Naive B cell (primary cell): Measurements from ENCODE around the gene KIN. TPM values are rescaled to one million over a fixed set of nuclear protein-coding genes. Genes with fewer than 3 reads are reported as not detected.
A peak's percentile ranks its signal among the peaks of the same experiment; 100 is the strongest.
"Not testable (repeated sequence)": the region's sequence is repeated elsewhere in the genome, so short reads cannot be mapped to it uniquely, and the experiment has no call there.

Experiments
- ATAC-seq, 2 donors: fragments of 150-1000 bp; cut with Tn5 transposase; 2 replicates each; pipeline ENCODE4 v1.10.0; 2021; ENCODE audit warnings: low read depth in 2 of 2, mild to moderate bottlenecking in 2 of 2, moderate library complexity in 2 of 2
- DNase-seq: peaks from one replicate; pipeline ENCODE4 v3.0.0; 2022
- H3K27ac Mint-ChIP-seq, 6 donors: one replicate each; pipeline ENCODE4 v1.8.0; 2020 to 2022; ENCODE audit warnings: mild to moderate bottlenecking in 6 of 6, mixed read lengths in 6 of 6, moderate library complexity in 5 of 6, inconsistent platforms in 2 of 6
- H3K27me3 Mint-ChIP-seq, 3 donors: one replicate each; pipeline ENCODE4 v1.8.0; 2021 to 2022; ENCODE audit warnings: mixed read lengths in 3 of 3, mild to moderate bottlenecking in 1 of 3
- H3K36me3 Mint-ChIP-seq, 2 donors: one replicate each; pipeline ENCODE4 v1.8.0; 2020 to 2022; ENCODE audit warnings: mixed read lengths in 2 of 2, inconsistent platforms in 1 of 2, mild to moderate bottlenecking in 1 of 2
- H3K4me1 Mint-ChIP-seq, 3 donors: one replicate each; pipeline ENCODE4 v1.8.0; 2020 to 2022; ENCODE audit warnings: mixed read lengths in 3 of 3, inconsistent platforms in 1 of 3, mild to moderate bottlenecking in 1 of 3, moderate library complexity in 1 of 3
- H3K4me3 Mint-ChIP-seq, 8 donors: one replicate each; pipeline ENCODE4 v1.8.0; 2020 to 2022; ENCODE audit warnings: mild to moderate bottlenecking in 8 of 8, mixed read lengths in 8 of 8, moderate library complexity in 8 of 8, inconsistent platforms in 2 of 8
- H3K9me3 Mint-ChIP-seq, 7 donors: one replicate each; pipeline ENCODE4 v1.8.0; 2020 to 2022; ENCODE audit warnings: mixed read lengths in 7 of 7, mild to moderate bottlenecking in 5 of 7, inconsistent platforms in 2 of 7, moderate library complexity in 1 of 7
- polyA plus RNA-seq, 6 donors: library from polyadenylated mRNA; unstranded; fragments of 300-500 nt; fragmentation: Illumina TruSeq; gene quantifications; one replicate each; pipeline ENCODE4 v1.2.3, GENCODE V29; 2021; ENCODE audit warnings: low read depth in 6 of 6

KIN gene
- polyA plus RNA-seq, 6 donors from 2014 or later = 5.3 to 17.9 (median 6.0) TPM

- no peak overlapping the region for H3K4me3 Mint-ChIP-seq
- no peak overlapping the region for H3K27ac Mint-ChIP-seq
- no peaks in the 10 kb centered on the region for H3K9me3 Mint-ChIP-seq
- H3K27me3 Mint-ChIP-seq = no peaks in the 10 kb centered on the region
- H3K36me3 Mint-ChIP-seq = peaks cover 19 to 24% of the 10 kb centered on the region in 2 donors
- H3K4me1 Mint-ChIP-seq = no peaks in the 10 kb centered on the region
- DNase-seq (no peak), ATAC-seq (no peak)
Observed at GRCh38 chr10:7750222-7750621, 37.6 kb downstream of the KIN start.

- H3K27me3 Mint-ChIP-seq = not testable (repeated sequence)
Observed at GRCh38 chr10:7748637-7749036, 39.2 kb downstream of the KIN start.

GRCh38 chr10:7744307-7744706 lies 43.5 kb downstream of the KIN start:
- no peaks in the 10 kb centered on the region for H3K4me1 Mint-ChIP-seq
- H3K9me3 Mint-ChIP-seq = no peaks in the 10 kb centered on the region
- DNase-seq = no peak
- H3K36me3 Mint-ChIP-seq = no peaks in the 10 kb centered on the region
- H3K27me3 Mint-ChIP-seq = no peaks in the 10 kb centered on the region
- H3K4me3 Mint-ChIP-seq = no peak overlapping the region
- H3K27ac Mint-ChIP-seq = no peak overlapping the region
- ATAC-seq = no peak

More at GRCh38 chr10:7748637-7749036, 39.2 kb downstream of the KIN start:
- H3K36me3 Mint-ChIP-seq = peaks cover 11 to 19% of the 10 kb centered on the region in 2 donors
- not testable (repeated sequence) for H3K4me1 Mint-ChIP-seq, H3K9me3 Mint-ChIP-seq, DNase-seq, ATAC-seq, H3K27ac Mint-ChIP-seq
- H3K4me3 Mint-ChIP-seq = peak overlapping the region in 1 of 8 donors; percentile 60

- no peaks in the 10 kb centered on the region for H3K9me3 Mint-ChIP-seq
- H3K4me1 Mint-ChIP-seq = no peaks in the 10 kb centered on the region
- H3K27ac Mint-ChIP-seq = no peak overlapping the region
- no peaks in the 10 kb centered on the region for H3K36me3 Mint-ChIP-seq
- peaks cover 0 to under 1% (median 0%) of the 10 kb centered on the region in 3 donors for H3K27me3 Mint-ChIP-seq
- DNase-seq (no peak), ATAC-seq (no peak)
- H3K4me3 Mint-ChIP-seq = no peak overlapping the region
Observed at GRCh38 chr10:7738536-7739407, 49.0 kb downstream of the KIN start.

- H3K27me3 Mint-ChIP-seq = peaks cover 6 to 23% (median 19%) of the 10 kb centered on the region in 3 donors
- no peaks in the 10 kb centered on the region for H3K36me3 Mint-ChIP-seq
- DNase-seq (no peak), ATAC-seq (no peak)
- no peaks in the 10 kb centered on the region for H3K4me1 Mint-ChIP-seq
- H3K9me3 Mint-ChIP-seq = no peaks in the 10 kb centered on the region
- H3K27ac Mint-ChIP-seq = no peak overlapping the region
- no peak overlapping the region for H3K4me3 Mint-ChIP-seq
Observed at GRCh38 chr10:7734821-7735220, 53.0 kb downstream of the KIN start.

- ATAC-seq (no peak), DNase-seq (no peak)
- Mint-ChIP-seq H3K36me3 (peaks cover 0 to 5% of the 10 kb centered on the region in 2 donors), H3K9me3 (peaks cover 0 to 4% (median 0%) of the 10 kb centered on the region in 7 donors), H3K4me1 (no peaks in the 10 kb centered on the region), H3K4me3 (peak overlapping the region in 1 of 8 donors; percentile 17), H3K27ac (no peak overlapping the region), H3K27me3 (peaks cover 14 to 29% (median 25%) of the 10 kb centered on the region in 3 donors)
Observed at GRCh38 chr10:7722927-7723529, 64.8 kb downstream of the KIN start.

GRCh38 chr10:7720478-7720877 lies 67.3 kb downstream of the KIN start:
- Mint-ChIP-seq H3K27me3 (peaks cover 20 to 44% (median 40%) of the 10 kb centered on the region in 3 donors), H3K9me3 (peaks cover 0 to 4% (median 0%) of the 10 kb centered on the region in 7 donors), H3K36me3 (peaks cover 0 to 5% of the 10 kb centered on the region in 2 donors), H3K4me1 (no peaks in the 10 kb centered on the region), H3K4me3 (no peak overlapping the region), H3K27ac (no peak overlapping the region)
- DNase-seq (no peak), ATAC-seq (no peak)

- Mint-ChIP-seq H3K4me3 (no peak overlapping the region), H3K36me3 (peaks cover 0 to 5% of the 10 kb centered on the region in 2 donors), H3K27me3 (peaks cover 20 to 55% (median 45%) of the 10 kb centered on the region in 3 donors), H3K27ac (no peak overlapping the region), H3K4me1 (no peaks in the 10 kb centered on the region), H3K9me3 (peaks cover 0 to 4% (median 0%) of the 10 kb centered on the region in 7 donors)
- ATAC-seq (no peak), DNase-seq (no peak)
Observed at GRCh38 chr10:7718685-7719084, 69.1 kb downstream of the KIN start.

GRCh38 chr10:7717767-7718166 lies 70.0 kb downstream of the KIN start:
- no peaks in the 10 kb centered on the region for H3K4me1 Mint-ChIP-seq
- peaks cover 22 to 53% (median 38%) of the 10 kb centered on the region in 3 donors for H3K27me3 Mint-ChIP-seq
- H3K4me3 Mint-ChIP-seq = no peak overlapping the region
- ATAC-seq (no peak), DNase-seq (no peak)
- H3K9me3 Mint-ChIP-seq = peaks cover 0 to 1% (median 0%) of the 10 kb centered on the region in 7 donors
- peaks cover 0 to 2% of the 10 kb centered on the region in 2 donors for H3K36me3 Mint-ChIP-seq
- no peak overlapping the region for H3K27ac Mint-ChIP-seq

GRCh38 chr10:7715515-7715914 lies 72.3 kb downstream of the KIN start:
- H3K4me1 Mint-ChIP-seq = no peaks in the 10 kb centered on the region
- no peak overlapping the region for H3K27ac Mint-ChIP-seq
- H3K9me3 Mint-ChIP-seq = peaks cover 0 to 5% (median 0%) of the 10 kb centered on the region in 7 donors
- no peaks in the 10 kb centered on the region for H3K36me3 Mint-ChIP-seq
- H3K4me3 Mint-ChIP-seq = peak overlapping the region in 1 of 8 donors; percentile 21
- DNase-seq = no peak
- H3K27me3 Mint-ChIP-seq = peaks cover 18 to 65% (median 39%) of the 10 kb centered on the region in 3 donors
- no peak for ATAC-seq

GRCh38 chr10:7711075-7711474 lies 76.7 kb downstream of the KIN start:
- not testable (repeated sequence) for DNase-seq, ATAC-seq, H3K27ac Mint-ChIP-seq, H3K9me3 Mint-ChIP-seq, H3K4me3 Mint-ChIP-seq, H3K36me3 Mint-ChIP-seq, H3K4me1 Mint-ChIP-seq
- peaks cover 15 to 56% (median 24%) of the 10 kb centered on the region in 3 donors for H3K27me3 Mint-ChIP-seq

- Mint-ChIP-seq H3K36me3 (no peaks in the 10 kb centered on the region), H3K27ac (no peak overlapping the region), H3K4me1 (no peaks in the 10 kb centered on the region), H3K4me3 (no peak overlapping the region), H3K27me3 (peaks cover 21 to 54% (median 24%) of the 10 kb centered on the region in 3 donors), H3K9me3 (peaks cover 0 to 5% (median 0%) of the 10 kb centered on the region in 7 donors)
- ATAC-seq = no peak
- DNase-seq = no peak
Observed at GRCh38 chr10:7710446-7710845, 77.3 kb downstream of the KIN start.

GRCh38 chr10:7708832-7709231 lies 79.0 kb downstream of the KIN start:
- H3K9me3 Mint-ChIP-seq = peaks cover 0 to 5% (median 0%) of the 10 kb centered on the region in 7 donors
- peaks cover 30 to 42% (median 31%) of the 10 kb centered on the region in 3 donors for H3K27me3 Mint-ChIP-seq
- H3K27ac Mint-ChIP-seq = no peak overlapping the region
- DNase-seq (no peak), ATAC-seq (no peak)
- no peaks in the 10 kb centered on the region for H3K4me1 Mint-ChIP-seq
- no peak overlapping the region for H3K4me3 Mint-ChIP-seq
- no peaks in the 10 kb centered on the region for H3K36me3 Mint-ChIP-seq
